HG03432 (cell line): Measurements from ENCODE around the gene GALNT10.

ENCODE experiments used
- ATAC-seq: cut with Tn5 transposase; IDR thresholded peaks from one replicate; pipeline ENCODE4 v1.9.1; 2021; ENCODE audit warnings: mild to moderate bottlenecking, moderate library complexity; ENCODE audit not compliant: unreplicated experiment

The GALNT10 gene

GRCh38 chr5:154287136-154287535, 96.6 kb downstream of the GALNT10 start:
- ATAC-seq = no peak

- no peak for ATAC-seq
These were observed 97.6 kb downstream of the GALNT10 start for GRCh38 chr5:154288145-154288544.

GRCh38 chr5:154291917-154292316, 101.4 kb downstream of the GALNT10 start:
- ATAC-seq = no peak

GRCh38 chr5:154293219-154293618, 102.7 kb downstream of the GALNT10 start:
- ATAC-seq = no peak

GRCh38 chr5:154295551-154295950, 105.0 kb downstream of the GALNT10 start:
- ATAC-seq = no peak

DNA sequence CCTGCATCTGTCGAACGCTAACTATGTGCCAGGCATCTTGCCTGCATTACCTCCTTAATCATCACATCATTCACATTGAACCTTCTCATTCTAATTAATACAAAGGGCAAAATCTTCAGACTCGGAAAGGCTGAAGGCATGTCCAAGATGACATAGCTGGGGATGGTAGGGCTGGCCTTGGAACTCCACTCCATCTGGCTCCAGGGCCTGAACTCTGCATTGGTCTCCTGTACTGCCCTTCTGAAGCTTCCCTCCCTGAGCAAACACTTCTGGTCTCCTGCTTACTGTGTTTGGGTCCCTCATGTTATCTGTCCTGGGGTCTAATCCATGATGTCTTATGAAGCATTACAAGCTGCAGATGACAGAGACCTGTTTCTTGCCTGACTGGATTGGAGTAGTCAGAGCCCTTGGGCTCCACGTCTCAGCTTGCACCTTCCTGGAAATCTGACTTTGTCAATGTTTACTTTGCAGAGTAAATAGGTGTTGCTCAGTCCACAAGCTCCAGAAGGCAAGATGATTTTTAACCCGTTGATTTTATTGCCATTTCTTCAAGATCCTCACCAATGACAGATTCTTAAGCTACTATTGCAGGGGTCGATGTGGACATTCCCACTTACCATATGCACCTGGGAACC, 106.1 kb downstream of the GALNT10 start:
- no peak for ATAC-seq

GRCh38 chr5:154298065-154298464, 107.5 kb downstream of the GALNT10 start:
- ATAC-seq = no peak

- no peak for ATAC-seq
These were observed 109.8 kb downstream of the GALNT10 start for GRCh38 chr5:154300207-154300883.

DNA sequence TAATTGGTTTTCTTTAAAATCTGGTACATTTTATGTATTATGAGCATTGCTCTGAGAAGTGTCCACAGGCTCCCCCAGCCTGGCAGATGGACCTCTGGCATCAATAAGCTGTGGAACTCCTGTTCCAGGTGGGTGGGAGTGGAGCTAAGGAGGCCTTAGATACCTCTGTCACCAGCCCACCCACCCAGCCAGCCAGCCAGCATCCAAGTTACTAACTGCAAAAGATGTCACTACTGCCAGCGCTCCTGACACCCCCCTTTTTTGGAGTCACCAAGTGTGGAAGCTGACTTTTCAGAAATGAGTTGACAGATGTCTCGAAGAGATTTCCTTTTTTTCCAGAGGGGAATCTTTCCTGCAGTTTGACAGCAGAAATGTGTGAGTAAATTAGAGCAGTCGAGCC, 111.2 kb downstream of the GALNT10 start:
- no peak for ATAC-seq

- ATAC-seq = no peak
These were observed 111.6 kb downstream of the GALNT10 start for GRCh38 chr5:154302161-154302560.

DNA sequence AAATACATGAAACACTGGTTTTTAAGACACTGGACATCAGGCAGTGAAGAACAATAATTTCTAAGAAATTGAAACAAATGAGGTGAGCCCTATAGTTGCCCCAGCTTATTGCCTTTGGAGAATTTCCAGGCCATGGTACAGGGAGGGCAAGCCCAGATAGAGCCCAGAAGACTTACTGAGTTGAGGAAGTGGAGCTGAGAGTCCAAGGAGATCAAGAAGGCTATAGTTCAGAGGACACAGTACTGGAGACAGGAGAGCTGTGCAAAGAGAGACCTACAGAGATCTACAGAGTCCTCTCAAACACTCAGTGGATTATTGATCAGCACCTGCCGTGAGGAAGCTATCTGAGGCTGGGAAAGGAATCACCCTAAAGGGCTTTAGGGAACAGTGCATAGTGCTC, 112.6 kb downstream of the GALNT10 start:
- ATAC-seq = no peak

- ATAC-seq = no peak
These were observed 118.2 kb downstream of the GALNT10 start for GRCh38 chr5:154308443-154309370.

- ATAC-seq = no peak
These were observed 118.8 kb downstream of the GALNT10 start for GRCh38 chr5:154309371-154309745.

DNA sequence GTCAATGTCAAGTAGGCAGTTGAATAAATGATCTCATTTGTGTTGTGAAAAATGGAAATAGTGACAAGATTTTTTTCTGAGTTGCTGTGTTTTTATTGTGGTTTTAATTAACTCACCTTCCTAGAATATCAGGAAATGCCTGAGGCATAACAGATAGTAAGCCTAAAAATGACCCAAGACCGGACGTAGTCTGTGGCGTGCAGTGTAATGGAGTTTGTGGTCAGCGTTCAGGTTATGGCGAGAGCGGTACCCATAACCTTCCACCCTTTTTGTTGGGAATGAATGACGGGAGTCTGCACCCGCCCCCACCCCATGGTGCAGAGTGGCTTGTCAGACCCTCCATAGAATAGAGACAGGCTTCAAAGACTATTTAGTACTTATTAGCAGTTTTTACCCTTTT, 119.3 kb downstream of the GALNT10 start:
- no peak for ATAC-seq

- peak; percentile 75 for ATAC-seq
These were observed 120.8 kb downstream of the GALNT10 start for GRCh38 chr5:154311362-154311761.

- no peak for ATAC-seq
These were observed 121.5 kb downstream of the GALNT10 start for GRCh38 chr5:154312000-154312399.

DNA sequence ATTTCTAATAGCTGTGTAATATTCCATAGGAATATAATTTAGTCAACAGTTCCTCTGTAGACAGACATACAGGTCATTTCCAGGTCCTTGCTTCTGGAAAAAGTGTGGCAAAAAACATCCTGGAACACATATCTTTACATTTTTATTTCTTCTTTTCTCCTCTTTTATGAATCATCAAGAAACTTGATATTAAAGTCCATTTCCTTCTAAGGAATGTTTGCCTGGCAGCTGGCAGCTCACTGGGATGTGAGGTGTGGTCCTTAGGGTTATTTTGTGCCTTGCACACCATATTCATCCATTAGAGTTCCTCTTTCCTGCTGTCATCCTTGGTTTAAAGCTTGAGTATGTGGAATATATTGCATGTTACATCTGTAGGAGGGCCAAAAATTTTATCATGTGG, 122.0 kb downstream of the GALNT10 start:
- ATAC-seq = no peak

GRCh38 chr5:154313360-154314017, 123.0 kb downstream of the GALNT10 start:
- peak; percentile 39 for ATAC-seq

GRCh38 chr5:154315196-154315595, 124.7 kb downstream of the GALNT10 start:
- ATAC-seq = no peak

DNA sequence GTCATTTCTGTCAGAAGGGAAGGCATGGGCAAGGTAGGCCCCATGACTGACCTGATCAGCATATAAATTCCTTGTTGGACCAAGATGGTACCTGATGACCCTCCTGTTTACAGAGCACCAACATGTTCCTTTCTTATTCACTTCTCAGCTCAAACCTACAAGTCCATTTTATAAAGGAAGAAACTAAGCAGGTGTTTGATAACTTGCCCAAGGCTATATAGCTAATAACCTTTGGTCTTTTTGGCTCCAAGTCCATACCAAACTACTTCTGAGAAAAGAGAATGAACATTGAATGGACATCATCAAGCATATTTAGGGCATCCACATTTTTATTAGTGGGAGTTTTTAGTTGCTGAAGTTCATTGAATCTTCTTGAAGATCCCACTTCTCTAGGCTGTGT, 125.2 kb downstream of the GALNT10 start:
- ATAC-seq = no peak

DNA sequence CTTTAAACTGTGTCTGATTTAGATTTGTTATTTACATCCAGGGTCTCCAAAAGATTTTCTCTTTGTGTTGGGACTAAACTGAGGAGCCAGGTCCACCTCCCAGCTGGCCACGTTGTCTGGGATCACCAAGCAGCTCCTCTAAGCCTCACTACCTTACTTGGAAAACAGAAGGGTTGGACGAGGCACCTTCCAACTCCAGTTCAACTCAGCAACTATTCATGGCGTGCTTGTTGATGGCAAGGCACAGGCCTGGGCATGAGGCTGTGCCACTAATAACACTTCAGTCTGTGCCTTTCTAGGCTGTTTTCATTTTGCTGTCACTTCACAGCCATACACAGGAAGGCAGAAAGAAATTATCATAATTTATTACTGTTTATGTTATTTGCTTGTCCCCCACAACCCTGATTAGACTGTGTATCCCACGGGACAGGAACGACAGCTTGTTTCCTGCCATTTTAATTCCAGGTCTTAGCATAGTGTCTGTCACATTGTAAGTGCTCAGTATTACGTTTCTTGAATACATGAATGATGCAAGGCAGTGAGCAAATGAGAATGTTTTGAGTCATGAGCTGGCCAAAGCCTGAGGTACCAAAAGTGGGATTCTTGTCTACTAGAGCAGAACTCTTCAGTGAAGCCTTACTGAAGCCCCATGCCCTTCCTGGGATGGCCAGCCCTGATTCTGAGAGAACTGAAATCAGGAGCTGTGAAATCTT, 125.8 kb downstream of the GALNT10 start:
- ATAC-seq = no peak
